HUDEP-2 (cell line): ENCODE data around the gene KLHL13.
"Not testable (repeated sequence)": the region's sequence is repeated elsewhere in the genome, so short reads cannot be mapped to it uniquely, and the experiment has no call there.

Experiments used
- DNase-seq, 76 experiments: peaks; one replicate each; lab custom pipeline; 2025; ENCODE audit not compliant: unreplicated experiment in 76 of 76; lab: John Stamatoyannopoulos, UW

Gene KLHL13

DNA sequence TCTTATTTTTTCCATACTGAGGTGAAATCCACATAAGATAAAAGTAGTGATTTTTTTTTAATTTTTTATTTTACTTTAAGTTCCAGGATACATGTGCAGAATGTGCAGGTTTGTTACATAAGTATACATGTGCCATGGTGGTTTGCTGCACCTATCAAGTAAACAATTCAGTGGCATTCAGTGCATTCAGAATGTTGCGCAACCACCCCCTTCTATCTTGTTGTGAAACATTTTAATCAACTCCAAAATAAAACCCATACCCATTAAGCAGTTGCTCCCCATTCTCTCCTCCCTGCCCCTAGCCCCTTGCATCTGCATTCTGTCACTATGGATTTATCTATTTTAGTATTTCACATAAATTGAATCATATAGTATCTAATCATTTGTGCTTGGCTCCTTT, 121.2 kb downstream of the KLHL13 start:
- no peak for DNase-seq

DNA sequence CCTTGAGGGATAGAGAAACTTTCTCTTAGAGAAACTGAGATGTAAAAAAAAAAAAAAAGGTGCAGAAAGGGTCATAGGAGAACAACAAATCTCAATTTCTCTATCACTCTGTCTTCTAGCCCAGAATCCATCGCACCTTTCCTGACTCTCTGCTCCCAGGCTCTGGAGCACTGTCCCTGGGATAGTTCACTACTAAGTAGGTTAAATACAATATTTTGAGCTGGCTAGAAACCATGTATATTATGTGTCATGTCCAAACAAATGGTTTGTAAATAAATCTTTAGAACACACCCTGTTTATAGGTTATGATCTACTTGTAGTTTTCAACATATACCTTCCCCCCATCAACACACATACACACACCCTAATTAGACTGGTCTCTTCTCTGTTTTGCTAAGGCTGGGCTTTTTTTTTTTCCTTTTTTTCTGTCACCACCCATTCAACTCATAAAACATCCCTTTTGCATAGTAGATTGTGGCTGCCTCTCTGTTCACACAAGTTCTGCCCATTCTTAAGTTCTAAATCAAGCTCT, 124.4 kb downstream of the KLHL13 start:
- DNase-seq, result no peak

DNA sequence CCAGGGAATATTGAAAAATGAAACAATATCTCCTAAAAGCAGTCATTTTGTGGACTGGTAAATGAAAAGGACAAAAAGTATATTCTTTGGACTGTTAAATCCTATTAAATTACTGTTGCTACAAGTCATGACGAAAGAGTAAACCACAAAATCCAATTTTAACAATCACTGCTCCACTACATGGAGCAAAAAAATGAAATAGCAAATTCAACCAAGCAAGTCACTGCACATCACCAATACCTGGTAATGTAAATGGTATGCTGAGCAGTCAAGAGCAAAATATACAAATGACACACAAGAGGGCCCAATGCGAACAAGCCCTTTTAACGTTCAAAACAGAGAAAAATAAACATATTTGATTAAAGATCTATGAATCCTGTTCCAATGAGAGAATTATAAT, 126.2 kb downstream of the KLHL13 start:
- no peak for DNase-seq

DNA sequence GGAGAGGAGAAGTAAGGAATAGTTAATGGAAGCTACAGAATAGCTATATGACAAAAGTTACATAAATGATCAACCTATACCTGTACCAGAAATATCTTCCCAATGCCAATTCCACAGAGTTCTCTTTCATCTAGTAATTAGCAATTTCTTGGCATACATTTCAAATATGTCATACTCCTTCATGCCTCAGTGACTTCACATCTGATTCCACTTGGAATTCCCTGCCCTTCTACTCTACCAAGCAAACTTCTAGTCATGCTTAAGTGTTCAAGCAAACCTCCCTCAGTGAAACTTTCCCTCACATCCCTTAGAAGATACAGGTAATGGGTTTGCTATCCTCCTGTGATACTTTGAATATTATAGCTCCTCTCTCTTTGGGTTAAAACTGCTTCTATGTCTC, 127.1 kb downstream of the KLHL13 start:
- DNase-seq, result no peak

DNA sequence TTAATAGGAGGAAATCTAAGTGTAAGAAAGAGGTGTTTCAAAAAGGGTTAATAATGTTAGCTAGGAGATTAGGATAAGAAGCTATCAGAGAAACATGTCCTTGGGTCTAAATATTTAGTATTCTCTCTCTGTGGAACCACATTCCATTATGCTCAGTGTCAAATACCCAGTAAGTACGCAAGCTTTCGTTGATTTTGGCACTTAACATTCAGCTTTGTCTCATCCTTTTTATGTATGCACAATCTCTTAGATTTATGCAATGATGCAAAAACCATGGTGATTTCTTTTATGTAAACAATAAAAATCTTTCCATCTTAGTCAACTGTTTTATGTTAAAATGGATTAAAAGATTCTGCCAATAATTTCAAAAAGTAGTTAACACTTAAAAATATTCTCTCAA, 129.2 kb downstream of the KLHL13 start:
- DNase-seq, result no peak

DNA sequence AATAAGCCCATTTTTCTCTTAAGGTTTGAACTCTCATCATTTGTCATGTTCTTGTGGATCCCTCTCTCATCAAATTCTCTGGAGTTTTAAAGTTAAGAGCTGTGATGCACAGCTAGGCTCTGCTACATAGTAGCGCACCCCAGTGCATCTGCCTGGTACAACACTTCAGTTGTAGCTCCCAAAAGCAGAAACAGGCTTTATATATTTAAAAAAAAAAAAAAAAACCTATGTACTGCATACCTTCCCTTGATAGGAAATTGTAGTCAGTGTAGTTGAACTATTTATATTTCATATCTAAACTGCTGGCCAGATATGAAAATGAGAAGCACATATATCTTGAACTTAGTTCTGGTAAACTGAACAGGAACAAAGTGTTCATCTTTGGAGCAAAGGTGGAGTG, 131.4 kb downstream of the KLHL13 start:
- no peak for DNase-seq

DNA sequence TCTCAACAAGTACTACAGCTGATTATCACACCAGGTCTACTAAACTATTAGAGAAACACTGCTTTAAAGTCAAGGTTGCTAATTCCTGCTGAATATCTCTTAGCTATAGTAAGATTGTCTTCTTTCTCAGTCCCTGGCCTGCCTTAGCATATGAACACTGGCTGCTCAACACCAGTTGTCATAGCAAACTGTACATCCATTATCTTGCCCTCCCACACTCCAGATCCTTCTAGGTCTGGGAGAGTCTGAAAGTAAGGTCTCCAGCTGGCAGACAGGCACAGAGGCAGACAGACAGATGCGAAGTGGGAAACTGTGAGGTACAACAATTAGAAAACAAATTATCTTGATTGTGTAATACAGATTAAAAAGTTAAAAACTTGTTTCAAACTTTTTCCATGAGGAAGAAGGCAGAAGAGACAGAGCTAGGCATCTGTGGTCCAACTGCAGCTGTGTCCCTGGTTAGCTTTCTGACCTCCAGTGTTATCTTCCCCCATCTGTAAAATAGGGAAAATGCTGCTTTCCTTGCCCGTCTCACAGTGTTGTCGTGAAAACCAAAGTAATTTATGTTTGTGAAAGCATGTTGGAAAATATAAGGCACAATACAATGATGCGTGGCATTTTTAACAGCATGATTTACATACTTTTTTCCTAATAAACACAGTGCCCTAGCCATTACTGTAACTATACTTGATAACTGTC, 133.8 kb downstream of the KLHL13 start:
- no peak for DNase-seq

DNA sequence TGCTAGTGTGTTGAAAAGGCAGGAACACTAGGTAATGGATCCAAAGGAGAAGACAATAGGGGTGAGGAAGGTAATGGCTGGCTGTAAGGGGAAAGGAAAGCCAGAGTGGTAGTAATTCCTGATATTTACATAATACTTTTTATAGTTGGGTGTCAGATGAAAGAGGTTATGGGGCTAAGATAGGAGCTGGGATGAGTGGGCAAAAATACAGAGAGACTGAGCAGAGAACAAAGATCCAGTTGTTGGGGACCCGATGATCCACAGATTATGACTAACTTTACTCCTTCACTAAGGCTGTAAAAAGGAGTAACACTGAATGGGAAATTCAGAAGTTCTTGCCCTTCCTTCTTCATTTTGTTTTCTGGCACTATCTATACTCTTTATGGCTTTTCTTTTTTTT, 138.2 kb downstream of the KLHL13 start:
- DNase-seq, result no peak

DNA sequence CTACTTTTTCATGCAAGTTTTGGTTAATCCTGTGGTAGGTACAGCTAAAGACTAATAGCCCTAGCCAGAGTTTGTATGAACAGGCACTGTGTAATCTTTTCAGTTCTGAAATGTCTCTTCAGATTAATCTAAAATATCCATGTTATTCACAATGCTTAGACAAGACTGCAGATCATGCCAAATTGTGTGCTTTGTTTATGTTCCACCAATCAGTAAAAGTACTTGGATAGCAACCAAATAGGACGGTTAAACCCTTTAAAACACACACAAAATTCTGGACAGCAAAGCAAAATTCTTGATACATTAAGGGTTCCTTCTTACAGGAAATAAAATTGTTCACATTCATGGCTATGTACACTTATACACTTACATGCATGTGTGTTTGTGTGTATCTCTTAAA, 139.1 kb downstream of the KLHL13 start:
- DNase-seq, result no peak

DNA sequence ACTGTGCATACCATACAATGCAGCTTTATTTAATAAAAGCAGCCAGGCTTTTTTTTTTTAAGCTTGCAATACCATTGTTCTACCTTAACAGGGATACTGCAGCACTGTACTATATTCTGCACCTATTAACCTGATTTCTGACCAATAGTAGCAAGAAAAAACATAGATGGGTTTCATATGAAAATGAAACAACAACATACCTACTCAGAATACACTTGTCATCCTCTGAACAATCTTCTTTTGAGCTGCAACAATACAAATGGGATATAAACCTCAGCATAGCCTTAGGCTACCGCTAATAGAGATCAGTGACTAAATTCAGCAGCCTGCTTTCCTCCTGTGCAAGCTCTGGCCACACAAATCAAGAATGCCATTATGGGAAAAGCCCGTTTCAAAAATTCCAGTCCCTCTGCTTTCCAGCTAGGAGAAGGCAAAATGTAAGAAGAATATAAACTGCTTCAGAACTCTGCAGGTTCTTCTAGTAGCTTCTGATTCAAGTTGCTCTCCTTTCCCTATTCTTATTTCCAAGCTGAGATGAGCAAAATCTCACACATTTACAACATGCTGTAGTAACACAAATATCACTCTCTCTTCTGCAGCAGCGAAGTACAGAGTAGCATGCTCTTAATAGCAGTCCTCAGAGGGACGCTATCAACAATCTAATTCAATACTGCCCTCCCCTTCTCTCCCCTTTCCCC, 143.4 kb downstream of the KLHL13 start:
- DNase-seq, result no peak

DNA sequence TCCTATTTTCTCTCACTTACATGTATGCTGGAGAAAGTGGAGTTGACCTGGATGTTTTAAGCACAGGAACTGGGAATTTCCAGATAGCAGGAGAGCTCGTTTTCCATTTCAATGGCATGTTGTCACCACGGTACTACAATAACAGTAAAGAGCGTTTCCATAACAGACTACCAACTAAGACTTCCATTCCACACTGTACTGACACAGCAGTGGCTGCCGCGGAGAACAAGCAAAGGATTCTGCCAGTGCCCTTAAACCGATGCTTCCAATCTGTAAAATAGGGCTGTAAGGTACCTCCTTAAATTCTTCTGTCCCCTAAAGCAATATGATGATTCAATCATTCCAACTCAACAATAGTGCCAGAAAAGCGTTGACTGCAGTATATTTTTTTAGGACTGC, 143.9 kb downstream of the KLHL13 start:
- no peak for DNase-seq

DNA sequence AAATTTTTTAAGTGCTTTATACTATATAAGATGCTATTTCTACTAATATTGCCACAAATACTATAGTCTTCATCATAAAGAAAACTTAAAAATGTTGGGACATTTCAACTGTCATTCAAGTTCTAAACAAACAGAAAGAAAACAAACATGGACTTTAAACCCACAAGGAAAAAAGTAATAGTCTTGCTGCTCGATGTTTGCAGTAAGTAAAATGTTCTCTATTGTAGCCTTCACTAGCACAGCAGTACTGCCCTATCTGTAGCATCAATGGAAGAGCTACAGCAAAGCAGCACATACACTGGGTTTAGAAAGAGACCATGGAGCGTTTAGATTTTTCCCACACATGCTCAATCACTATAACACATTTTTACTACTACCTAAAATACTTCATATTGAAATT, 146.8 kb downstream of the KLHL13 start:
- DNase-seq, result no peak

DNA sequence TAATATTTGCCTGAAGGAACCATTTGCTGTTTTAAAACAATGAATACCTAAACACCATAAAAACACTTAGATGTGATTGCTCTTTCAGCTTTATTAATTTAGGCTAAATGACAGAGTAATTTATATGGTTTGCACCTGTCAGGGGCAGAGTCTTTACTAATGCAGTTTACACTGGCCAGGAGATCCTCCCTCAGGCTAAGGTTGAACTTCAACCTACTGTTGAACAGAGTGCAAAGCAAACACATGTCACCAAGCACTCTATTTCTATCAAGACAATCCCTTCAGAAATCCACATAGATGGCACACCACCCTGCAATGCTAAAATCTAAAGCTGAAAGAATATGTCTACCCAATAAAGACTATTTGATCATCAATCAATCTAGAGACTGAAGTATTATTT, 147.3 kb downstream of the KLHL13 start:
- no peak for DNase-seq

DNA sequence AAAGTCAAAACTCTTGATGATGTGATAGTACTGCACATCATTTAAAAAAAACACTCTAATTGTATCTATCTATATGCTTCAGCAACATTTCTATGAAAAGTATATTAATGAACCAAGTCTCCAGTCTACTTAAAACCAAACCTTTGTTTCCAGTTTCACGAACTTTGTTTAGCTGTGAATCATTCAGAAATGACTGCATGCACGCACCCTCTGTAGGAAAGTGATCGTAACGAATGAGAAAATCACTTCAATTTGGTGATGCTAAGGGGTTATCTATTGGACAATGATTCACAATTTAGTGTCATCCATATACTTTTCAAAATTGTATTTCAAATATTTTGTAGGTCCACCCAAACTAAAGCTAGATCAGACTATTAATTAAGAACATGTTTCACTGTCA, 157.6 kb downstream of the KLHL13 start:
- DNase-seq, result no peak

DNA sequence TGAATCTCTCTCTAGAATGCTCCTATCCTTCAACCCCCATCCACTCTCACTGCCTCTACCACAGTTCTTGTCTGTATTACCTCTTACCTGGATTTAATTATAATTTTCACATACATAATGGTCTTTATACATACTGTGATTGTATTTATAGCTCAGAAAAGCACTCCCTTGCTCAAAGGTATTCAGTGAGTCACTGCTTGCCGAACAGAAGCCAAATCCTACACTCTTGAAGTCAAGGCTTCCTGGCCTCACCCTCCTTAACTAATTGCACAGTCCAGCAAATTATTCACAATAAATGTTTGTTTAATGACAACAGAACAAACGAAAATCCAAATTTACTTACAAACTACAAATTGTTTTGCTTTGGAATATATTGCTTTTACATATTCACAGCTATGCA, 159.5 kb downstream of the KLHL13 start:
- no peak for DNase-seq

DNA sequence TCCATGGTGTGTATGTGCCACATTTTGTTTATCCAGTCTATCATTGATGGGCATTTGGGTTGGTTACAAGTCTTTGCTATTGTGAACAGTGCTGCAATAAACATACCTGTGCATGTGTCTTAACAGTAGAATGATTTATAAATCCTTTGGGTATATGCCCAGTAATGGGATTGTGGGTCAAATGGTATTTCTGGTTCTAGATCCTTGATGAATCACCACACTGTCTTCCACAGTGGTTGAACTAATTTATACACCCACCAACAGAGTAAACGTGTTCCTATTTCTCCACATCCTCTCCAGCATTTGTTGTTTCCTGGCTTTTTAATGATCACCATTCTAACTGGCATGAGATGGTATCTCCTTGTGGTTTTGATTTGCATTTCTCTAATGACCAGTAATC, 177.3 kb downstream of the KLHL13 start:
- not testable (repeated sequence) for DNase-seq

DNA sequence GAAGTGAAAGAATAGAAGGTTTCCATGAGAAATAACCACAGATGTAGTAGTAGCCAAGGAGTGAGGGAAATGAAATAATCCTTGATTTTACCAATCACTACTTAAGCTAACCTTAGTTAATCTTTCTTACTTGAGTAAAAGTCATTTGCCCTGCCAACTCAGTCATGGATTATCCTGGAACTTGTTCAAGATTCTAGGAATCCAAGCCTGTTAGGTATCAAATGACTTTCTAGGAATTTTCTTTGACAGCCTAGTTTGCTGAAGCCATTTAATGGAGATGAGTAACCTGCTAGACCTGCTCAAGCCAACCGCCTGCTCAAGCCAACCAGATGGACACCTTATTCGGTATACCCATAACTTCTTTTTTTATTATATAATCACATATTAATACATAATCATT, 180.5 kb downstream of the KLHL13 start:
- no peak for DNase-seq

DNA sequence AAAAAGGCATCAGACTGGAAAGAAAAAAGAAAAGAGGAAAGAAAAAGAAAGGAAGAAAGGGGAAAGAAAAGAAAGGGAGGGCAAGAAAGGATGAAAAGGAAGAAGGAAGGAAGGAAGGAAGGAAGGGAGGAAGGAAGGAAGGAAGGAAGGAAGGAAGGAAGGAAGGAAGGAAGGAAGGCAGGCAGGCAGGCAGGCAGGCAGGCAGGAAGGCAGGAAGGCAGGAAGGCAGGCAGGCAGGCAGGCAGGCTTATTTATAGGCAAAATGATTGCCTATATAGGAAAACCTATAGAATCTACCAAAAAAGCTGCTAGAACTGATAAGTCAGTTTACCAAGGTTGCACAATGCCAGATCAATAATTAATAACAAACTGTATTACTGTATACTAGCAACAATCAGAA, 186.5 kb downstream of the KLHL13 start:
- DNase-seq, result not testable (repeated sequence)

DNA sequence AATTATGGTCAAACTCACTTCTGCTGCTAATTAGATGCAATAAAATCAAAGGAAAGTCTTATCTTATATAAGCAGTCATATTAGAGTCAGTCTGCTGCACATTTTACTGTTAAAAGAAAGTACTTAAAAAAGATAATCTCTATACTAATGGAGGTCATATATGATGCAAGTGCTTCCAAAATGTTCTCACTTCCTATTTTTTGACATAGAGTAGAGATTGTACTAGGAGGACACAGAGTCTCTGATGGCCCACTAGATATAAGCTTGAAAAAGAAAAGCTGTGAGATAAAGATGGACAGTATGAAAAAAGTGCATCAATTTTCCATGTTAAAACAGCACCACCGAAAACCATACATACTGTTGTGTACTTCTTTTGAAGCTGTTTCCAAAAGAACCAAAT, 196.9 kb downstream of the KLHL13 start:
- DNase-seq, result no peak

DNA sequence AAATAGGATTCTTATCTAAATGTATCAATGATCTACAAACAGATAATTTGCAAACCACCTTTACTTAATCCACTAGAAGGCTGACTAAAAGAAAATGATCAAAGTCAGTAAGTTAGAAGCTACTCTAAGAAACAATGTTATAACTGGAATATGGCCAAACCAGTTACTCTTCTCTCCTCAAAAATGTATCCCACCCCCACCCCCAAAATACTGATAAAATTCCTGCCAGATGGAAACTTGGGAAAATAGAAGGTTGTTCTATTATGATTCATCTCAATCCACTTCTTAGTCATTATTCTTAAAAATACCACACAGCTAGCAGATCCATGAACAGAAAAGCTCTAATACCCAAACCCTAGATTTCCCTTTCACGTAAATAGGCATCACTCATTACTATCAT, 206.4 kb downstream of the KLHL13 start:
- no peak for DNase-seq

DNA sequence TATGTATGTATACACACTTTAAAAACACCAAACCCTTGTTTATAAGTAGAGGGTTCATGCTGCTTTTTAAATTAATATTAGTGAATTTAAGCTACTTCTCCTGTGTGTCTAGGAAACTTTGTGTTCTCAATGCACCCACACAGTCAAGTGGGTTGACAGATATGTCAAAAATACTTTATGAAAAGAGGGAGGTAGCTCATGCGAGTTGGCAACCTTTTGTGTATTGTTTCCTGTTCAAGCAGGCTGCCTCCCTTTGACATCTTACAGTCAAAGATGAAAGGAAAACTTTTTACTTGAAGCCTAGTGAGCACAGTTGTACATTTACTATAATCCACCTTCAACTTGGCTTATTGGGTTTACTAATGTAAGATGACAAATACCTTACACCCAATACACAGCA, 218.4 kb downstream of the KLHL13 start:
- DNase-seq, result no peak

DNA sequence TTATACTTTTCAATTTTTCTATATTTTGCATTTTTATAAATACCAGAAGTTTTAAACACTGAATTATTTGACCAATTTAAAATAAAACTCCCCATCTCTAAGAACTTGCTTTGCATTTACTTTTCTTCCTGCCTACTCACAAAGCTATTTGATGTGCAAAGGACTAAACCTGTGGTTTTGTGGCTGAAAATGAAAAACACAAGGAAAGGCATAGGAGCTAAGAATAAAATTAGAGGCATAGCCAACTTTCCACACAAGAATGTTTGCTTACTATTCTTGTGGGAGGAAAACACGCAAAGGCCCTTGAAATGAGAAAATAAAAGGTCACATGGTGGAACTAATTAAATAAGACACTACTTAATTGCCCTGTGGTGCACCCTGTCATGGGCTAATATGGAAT, 221.2 kb downstream of the KLHL13 start:
- no peak for DNase-seq
